K562 (cell line): ENCODE results near the gene IL13.

Source experiments
- CTCF ChIP-seq, 3 experiments: IDR thresholded peaks in 2 of 3; conservative IDR thresholded peaks in 1 of 3; 2 replicates each; pipeline ENCODE4 v1.5.1; 2011 to 2012; ENCODE audit warnings: low read length in 3 of 3, mild to moderate bottlenecking in 3 of 3, control low read depth in 2 of 3, improper control_type of control experiment in 1 of 3, inconsistent platforms in 1 of 3, low read depth in 1 of 3, mixed read lengths in 1 of 3, moderate library complexity in 1 of 3; ENCODE audit not compliant: insufficient read depth in 2 of 3
- E2F1 ChIP-seq: sonication (generic); formaldehyde crosslinking; IDR thresholded peaks from 2 replicates; pipeline ENCODE4 v1.8.1; 2023; ENCODE audit warnings: mild to moderate bottlenecking, missing genetic modification reagents, moderate library complexity
- ELF4 ChIP-seq: fragments of 450-650 bp; formaldehyde crosslinking; IDR thresholded peaks from 2 replicates; pipeline ENCODE4 v1.4.0; 2022; ENCODE audit warnings: missing genetic modification characterization
- FOXA1 ChIP-seq: fragments of 450-650 bp; IDR thresholded peaks from 2 replicates; pipeline ENCODE4 v1.6.1; 2016; ENCODE audit warnings: mild to moderate bottlenecking, borderline replicate concordance
- FOXM1 ChIP-seq, 2 experiments: fragments of 450-650 bp in 1 of 2; sonication (generic) in 1 of 2; formaldehyde crosslinking in 1 of 2; IDR thresholded peaks; 2 replicates each; pipeline versions ENCODE4 v1.6.1 to v1.9.0; 2017 to 2022; ENCODE audit warnings: low read depth in 2 of 2, mild to moderate bottlenecking in 2 of 2, missing genetic modification reagents in 1 of 2, moderate library complexity in 1 of 2
- HMGXB4 ChIP-seq: sonication (generic); formaldehyde crosslinking; IDR thresholded peaks from 2 replicates; pipeline ENCODE4 v1.8.1; 2023; ENCODE audit warnings: mild to moderate bottlenecking, missing genetic modification reagents
- MAFK ChIP-seq: IDR thresholded peaks from 2 replicates; pipeline ENCODE4 v1.6.1; 2011; ENCODE audit warnings: low read length, improper control_type of control experiment
- NBN ChIP-seq: fragments of 450-650 bp; IDR thresholded peaks from 2 replicates; pipeline ENCODE4 v1.6.1; 2016; ENCODE audit warnings: low read depth, mild to moderate bottlenecking
- PCBP2 ChIP-seq: fragments of 200-400 bp; formaldehyde crosslinking; IDR thresholded peaks from 2 replicates; pipeline ENCODE4 v1.6.1; 2018; ENCODE audit warnings: low read length, low read depth, mild to moderate bottlenecking, moderate library complexity; ENCODE audit not compliant: poor library complexity, severe bottlenecking
- RAD21 ChIP-seq, 2 experiments: fragments of 250-450 bp in 1 of 2; fragments of 450-650 bp in 1 of 2; sonication (Bioruptor Pico) in 1 of 2; formaldehyde crosslinking in 1 of 2; IDR thresholded peaks in 1 of 2; conservative IDR thresholded peaks in 1 of 2; 2 replicates each; pipeline versions ENCODE4 v1.4.0 to v1.8.0; 2020 to 2022; ENCODE audit warnings: mild to moderate bottlenecking in 2 of 2, moderate library complexity in 1 of 2
- RFX5 ChIP-seq: IDR thresholded peaks from 2 replicates; pipeline ENCODE4 v1.6.1; 2011; ENCODE audit warnings: low read depth, mild to moderate bottlenecking, improper control_type of control experiment, low read length
- ZNF24 ChIP-seq: fragments of 450-650 bp; IDR thresholded peaks from 2 replicates; pipeline ENCODE4 v1.6.1; 2016
- ZNF77 ChIP-seq: fragments of 250-450 bp; sonication (Bioruptor Pico); IDR thresholded peaks from 2 replicates; pipeline ENCODE4 v1.5.0; 2020
- TF ChIP-seq, protein P1 (sequence below): sonication (generic); formaldehyde crosslinking; IDR thresholded peaks from 2 replicates; pipeline ENCODE4 v1.8.1; 2023; ENCODE audit warnings: mild to moderate bottlenecking, missing genetic modification reagents

DNA sequence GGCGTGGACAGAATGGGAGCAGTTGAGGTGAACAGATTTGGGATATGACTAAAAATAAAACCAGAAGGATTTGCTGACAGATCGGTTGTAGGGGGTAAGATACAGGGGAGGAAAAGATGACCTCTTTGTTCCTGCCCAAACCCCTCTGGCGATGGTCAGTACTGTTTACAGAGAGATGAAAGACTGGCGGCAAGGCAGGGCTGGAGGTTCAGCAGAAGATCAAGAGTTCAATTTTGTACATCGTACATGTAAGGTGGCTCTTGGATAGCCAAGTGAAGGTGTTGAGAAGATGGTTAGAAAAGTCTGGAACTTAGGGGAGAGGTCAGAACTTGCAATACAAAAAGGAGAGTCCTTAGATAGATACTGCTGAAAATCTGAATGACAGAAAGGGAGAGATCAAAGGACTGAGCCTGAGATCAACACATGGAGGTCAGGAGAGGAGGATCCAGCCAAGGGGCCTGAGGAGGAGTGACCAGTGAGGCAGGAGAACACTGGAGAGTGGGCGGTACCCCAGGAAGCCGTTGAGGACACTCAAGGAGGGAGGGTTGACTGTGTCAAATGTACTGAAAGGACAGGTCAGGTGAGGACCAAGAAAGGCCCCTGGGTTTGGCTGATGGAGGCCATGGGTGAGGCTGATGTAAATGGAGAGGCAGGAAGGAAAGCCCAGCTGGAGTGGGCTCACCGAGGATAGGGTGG, 23.0 kb downstream of the IL13 start:
- TF ChIP-seq RAD21 (CRISPR knock-in tag; conservative IDR thresholded peaks at IDR 0.05 in 1 of 2, IDR thresholded peaks at IDR 0.05 in 1 of 2) (no peak), ELF4 (CRISPR knock-in tag) (no peak), RFX5 (no peak), HMGXB4 (CRISPR knock-in tag) (no peak), ZNF24 (no peak), NBN (no peak), CTCF (IDR thresholded peaks at IDR 0.05 in 2 of 3, conservative IDR thresholded peaks at IDR 0.05 in 1 of 3; ENCODE audit: insufficient read depth in 2 of 3, low read depth in 1 of 3, low read length in 3 of 3) (no peak), FOXM1 (IDR thresholded peaks at IDR 0.05; ENCODE audit: low read depth) (no peak), FOXM1 (CRISPR knock-in tag; IDR thresholded peaks at IDR 0.05; ENCODE audit: low read depth) (no peak), FOXA1 (no peak), MAFK (no peak), E2F1 (CRISPR knock-in tag) (no peak), PCBP2 (no peak), ZNF77 (CRISPR knock-in tag) (no peak)
- TF ChIP-seq, protein P1, sequence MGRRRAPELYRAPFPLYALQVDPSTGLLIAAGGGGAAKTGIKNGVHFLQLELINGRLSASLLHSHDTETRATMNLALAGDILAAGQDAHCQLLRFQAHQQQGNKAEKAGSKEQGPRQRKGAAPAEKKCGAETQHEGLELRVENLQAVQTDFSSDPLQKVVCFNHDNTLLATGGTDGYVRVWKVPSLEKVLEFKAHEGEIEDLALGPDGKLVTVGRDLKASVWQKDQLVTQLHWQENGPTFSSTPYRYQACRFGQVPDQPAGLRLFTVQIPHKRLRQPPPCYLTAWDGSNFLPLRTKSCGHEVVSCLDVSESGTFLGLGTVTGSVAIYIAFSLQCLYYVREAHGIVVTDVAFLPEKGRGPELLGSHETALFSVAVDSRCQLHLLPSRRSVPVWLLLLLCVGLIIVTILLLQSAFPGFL, result no peak
